RCC 7860 (cell line): Measurements from ENCODE around the gene ATF6.
"Not testable (repeated sequence)": the region's sequence is repeated elsewhere in the genome, so short reads cannot be mapped to it uniquely, and the experiment has no call there.

Experiments used
- DNase-seq: peaks from one replicate; pipeline ENCODE4 v3.0.0-alpha.2; 2015; ENCODE audit warnings: low spot score
- FAIRE-seq: peaks from 2 replicates; lab custom pipeline; 2012; peaks lifted over from hg19 to GRCh38; lab: Jason Lieb, UNC

The ATF6 gene

DNA sequence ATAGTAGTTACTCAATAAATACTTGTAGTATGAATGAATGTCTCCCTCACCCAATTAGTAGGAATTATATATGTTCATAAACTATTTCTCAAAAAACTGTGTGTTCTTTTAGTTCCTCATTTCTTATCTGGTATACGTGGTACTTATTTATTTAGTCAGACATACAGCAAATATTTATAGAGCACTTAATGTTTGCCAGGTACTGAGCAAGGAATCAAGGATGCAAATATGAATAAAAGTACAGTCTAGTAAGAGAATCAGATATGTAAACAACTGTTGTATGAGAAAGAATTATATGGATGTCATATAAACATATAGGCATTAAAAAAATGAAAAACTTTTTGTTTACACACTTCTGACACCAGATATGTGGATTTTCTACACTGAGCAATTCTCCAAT is 58.5 kb downstream of the ATF6 start:
- no peak for FAIRE-seq
- no peak for DNase-seq

DNA sequence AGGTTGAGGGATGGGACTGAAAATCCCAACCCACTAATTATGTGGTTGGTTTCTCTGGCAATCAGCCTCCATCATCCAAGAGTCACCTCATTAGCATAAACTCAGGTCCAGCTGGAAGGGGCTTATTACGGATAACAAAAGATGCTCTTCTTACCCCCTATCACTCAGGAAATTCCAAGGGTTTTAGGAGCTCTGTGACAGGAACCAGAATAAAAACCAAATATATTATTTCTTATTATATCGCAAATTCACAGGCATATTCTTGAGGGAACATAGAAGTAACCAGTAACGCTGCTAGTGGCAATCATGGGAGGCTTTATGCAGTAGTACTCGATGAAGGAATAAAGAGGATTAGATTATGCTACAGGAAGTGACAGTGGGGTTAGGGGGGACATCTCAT is 59.7 kb downstream of the ATF6 start:
- DNase-seq, result no peak
- no peak for FAIRE-seq

DNA sequence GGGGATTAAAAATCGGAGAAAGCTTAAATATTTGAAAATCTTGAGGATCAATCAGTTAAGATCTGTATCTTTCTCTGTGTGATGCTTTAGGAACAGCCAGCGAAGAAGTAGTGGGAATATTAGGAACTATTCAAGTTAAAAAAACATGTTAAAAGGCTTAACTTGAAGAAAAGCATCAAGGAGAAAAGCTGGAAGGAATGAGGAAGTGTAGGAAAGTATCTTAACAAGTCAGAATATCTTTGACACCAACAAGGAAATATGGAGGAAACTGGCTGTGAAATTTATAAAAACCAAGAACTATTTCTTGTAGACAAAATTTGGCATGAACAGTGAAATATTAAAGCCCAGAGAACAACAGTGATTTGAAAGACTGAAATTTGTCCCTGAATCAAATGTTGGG is 60.4 kb downstream of the ATF6 start:
- no peak for FAIRE-seq
- DNase-seq, result no peak

DNA sequence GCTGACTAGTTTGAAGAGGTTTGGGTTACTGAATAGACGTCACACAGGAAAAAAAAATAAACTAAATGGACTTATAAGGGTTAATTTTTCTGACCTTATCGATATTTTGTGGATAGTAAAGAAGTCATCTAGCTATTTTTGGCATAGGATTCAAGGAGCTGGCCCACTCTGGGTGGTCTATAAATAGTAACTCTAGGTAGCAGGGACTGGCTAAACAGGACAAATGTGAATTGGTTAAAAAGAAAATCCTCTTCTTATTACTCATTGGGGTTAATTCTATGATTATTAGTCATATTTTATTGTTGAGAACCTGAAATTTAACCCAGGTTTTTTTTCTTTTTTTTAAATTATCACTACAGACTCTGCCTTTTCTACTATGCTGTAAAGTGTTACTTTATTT is 61.7 kb downstream of the ATF6 start:
- DNase-seq, result no peak
- no peak for FAIRE-seq

- FAIRE-seq, result not testable (repeated sequence)
Observed at GRCh38 chr1:161832299-161832907, 66.3 kb downstream of the ATF6 start.

GRCh38 chr1:161834967-161835550 is 68.9 kb downstream of the ATF6 start:
- FAIRE-seq (no peak), DNase-seq (no peak)

More at GRCh38 chr1:161832299-161832907, 66.3 kb downstream of the ATF6 start:
- not testable (repeated sequence) for DNase-seq

- no peak for FAIRE-seq
- no peak for DNase-seq
Observed at GRCh38 chr1:161836018-161836417, 69.9 kb downstream of the ATF6 start.

- FAIRE-seq (no peak), DNase-seq (no peak)
Observed at GRCh38 chr1:161838362-161838761, 72.2 kb downstream of the ATF6 start.

DNA sequence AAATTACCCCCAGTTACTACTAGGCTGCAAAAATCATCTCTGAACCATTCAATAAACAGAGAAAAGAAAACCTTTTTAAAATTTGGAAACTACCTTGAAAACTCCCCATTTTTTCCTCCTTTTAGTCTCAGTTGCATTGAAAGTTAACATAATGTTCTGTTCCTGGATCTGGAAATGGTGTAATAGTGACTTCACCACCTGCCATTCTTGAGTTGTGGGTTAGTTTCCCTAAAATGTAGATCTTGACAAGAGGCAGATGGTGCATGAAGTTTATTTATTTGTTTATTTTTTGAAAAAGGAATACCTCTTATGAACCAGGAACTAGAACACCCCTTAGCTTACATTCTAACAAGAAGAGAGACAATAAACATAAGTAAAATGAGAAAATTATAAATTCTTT is 72.8 kb downstream of the ATF6 start:
- DNase-seq (no peak), FAIRE-seq (no peak)

DNA sequence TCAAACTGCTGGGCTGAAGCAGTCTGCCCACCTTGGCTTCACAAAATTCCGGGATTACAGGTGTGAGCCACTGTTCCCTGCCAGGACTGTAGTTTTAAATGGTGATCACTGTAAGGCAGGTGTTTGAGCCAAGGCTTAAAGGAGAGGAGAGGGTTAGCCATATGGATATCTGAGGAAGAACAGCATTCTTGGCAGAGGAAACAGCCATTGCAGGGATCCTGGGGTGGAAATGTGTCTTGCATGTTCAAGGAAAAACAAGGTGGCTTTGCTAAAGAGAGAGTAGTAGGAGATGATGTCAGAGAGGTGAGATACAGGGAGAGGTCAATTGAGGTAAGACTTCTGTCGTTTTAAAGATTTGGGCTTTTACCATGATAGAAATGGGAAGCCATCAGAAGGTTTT is 73.5 kb downstream of the ATF6 start:
- DNase-seq (no peak), FAIRE-seq (no peak)

DNA sequence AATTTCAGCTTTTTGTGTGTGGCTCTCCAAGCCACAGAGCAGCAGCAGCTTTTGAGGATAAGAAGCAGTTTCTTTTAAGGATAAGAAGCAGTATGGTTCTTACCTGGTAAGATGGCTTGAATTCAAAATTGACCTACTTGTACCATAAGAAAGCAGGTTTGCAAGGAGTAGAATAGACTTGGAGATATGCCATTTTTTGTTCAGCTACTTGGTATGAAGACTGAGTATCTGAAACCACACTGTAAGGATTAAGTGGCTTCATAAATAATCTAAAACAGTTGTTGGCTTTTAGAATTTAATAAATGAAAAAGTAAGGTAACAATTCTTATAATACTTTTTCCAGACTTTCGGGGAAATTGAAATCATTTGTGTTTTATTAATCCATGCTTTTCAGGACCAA is 74.2 kb downstream of the ATF6 start:
- DNase-seq (no peak), FAIRE-seq (no peak)

DNA sequence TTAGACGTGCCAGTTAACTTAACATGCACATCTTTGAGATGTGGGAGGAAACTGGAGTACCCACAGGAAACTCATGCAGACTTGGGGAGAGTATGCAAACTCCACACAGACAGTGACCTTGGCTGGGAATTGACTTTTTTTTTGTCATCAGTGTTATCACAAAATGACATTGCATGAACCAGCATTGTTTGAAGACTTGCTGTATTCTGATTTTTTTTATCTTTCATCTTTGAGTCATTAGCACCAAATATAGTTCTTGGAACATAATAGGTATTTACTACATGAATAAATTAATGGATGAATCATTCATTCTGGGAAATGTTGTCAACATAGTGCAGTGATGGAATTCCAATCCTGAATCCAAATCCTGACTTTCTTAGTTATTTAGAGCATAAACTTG is 77.0 kb downstream of the ATF6 start:
- DNase-seq (no peak), FAIRE-seq (no peak)

DNA sequence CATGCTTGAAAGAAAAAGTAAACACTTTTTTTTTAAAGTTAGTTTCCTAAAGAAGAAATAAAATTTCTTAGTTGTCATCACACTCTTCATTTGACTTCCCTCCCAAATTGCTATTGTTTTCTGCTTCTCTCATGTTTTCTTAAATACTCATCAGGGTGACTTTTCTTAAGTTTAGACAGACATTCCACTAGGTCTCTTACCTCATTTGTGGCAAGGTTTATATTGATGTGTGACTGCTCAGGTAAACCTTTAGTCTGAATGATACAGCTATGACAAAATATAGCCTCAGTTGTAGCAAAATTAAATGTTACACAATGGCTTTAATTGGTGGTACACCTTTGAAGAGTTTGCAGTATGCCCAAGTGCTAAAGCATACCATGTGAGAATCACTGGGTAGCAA is 78.6 kb downstream of the ATF6 start:
- DNase-seq, result no peak

DNA sequence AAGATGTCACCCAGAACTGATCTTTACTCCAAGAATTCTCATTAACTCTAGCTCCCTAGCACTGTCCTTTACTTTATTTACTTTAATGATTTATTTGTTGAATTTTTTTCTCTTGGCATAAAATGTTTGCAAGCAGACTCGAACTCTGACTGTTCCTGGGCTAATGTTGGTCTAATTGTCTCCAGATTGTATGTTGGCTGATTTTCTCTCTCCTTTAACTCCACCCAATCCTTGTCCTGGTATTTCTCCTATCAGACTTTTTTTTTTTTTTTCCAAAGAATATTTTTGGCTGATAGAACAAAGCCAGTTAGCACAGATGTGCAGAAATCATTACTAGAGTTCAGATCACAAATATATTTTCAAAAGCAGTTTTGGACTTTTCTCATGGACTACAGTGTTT is 82.6 kb downstream of the ATF6 start:
- no peak for FAIRE-seq
- DNase-seq, result no peak

More for the DNA sequence above, 78.6 kb downstream of the ATF6 start:
- no peak for FAIRE-seq

- DNase-seq (no peak), FAIRE-seq (no peak)
Observed at GRCh38 chr1:161849518-161849917, 83.4 kb downstream of the ATF6 start.

GRCh38 chr1:161855260-161855659 is 89.1 kb downstream of the ATF6 start:
- FAIRE-seq, result no peak
- DNase-seq, result no peak

GRCh38 chr1:161858271-161858670 is 92.2 kb downstream of the ATF6 start:
- FAIRE-seq (no peak), DNase-seq (no peak)

DNA sequence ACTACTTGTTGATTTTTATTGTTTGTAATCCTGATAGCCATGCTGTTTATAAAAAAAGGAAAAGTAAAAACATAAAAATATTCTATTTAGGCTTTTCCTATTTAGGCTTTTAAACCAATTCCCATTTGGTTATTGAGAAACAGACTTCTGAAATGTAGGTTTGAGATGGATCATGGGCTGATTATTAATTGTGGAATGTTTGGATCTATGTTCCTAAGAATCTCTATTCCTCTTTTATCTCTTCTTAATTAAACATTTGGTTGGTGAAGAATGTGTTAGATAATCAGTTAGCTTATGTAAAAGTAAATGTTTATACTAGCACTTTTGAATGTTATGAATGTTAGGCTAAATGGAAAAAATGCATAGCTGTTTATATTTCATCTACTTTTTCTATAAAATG is 97.4 kb downstream of the ATF6 start:
- no peak for DNase-seq
- no peak for FAIRE-seq

DNA sequence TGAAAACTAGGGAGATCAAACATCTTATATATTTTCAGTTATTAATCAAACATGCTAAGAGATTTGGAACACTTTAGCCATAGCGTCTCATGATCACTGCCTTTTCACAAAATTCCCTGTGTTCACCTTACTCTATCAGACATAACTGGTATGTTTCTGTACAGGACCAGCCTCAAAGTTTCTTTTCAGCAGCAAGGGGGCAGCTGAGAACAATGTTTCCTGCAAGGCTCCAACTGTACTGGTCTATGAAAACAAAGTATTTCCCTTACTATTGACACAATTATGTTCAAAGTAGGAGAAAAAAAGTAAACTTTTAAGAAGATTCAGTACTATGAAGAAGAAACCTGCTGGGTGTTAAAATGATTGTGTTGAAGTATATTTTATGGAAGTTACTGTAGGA is 98.5 kb downstream of the ATF6 start:
- DNase-seq, result no peak
- no peak for FAIRE-seq

DNA sequence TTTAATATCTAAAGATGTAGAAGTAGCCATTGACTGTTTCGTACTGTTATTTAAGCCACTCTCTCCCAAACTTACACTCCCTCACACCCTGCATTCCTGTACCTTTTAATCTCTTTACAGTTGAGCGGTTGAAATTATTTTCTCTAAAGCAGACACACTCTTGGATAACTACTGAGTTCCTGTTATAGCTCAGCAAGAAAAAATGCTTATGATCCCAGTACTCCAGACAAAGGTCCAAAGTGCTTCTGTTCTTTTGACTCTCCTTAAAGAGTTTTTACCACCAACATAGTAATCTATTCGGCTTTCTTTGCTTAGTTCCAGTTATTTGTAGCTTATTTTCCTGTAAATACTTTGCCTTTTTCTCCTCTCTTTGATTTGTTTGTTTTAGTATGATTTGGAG is 100.1 kb downstream of the ATF6 start:
- FAIRE-seq (no peak), DNase-seq (no peak)

GRCh38 chr1:161868832-161869231 is 102.7 kb downstream of the ATF6 start:
- no peak for FAIRE-seq
- no peak for DNase-seq

GRCh38 chr1:161869291-161869690 is 103.2 kb downstream of the ATF6 start:
- FAIRE-seq, result no peak
- DNase-seq, result no peak

DNA sequence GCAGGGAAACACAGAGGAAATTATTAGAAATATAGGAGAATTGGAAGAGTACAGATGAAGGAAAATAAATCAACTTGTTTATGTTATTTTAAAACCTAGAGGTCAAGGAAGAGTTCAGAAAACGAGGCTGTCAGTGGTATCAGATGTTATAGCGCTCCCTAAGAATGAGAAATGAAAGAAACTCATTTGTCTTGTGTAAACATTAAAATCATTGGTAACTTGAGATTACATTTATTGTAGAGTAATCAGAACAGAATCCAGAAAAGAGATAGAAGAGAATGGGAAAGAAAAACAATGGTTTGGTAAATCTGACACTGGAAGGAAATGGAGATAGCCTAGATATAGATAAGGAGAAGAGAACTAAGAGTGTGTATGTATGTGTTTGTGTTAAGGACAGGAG is 106.4 kb downstream of the ATF6 start:
- no peak for FAIRE-seq
- no peak for DNase-seq
